Panc1 (cell line): Measurements from ENCODE around the gene EPHB1. TPM values are rescaled to one million over a fixed set of nuclear protein-coding genes. Genes with fewer than 3 reads are reported as not detected.
"Not testable (repeated sequence)": the region's sequence is repeated elsewhere in the genome, so short reads cannot be mapped to it uniquely, and the experiment has no call there.

Source experiments
- ATAC-seq: fragments of 200-7000 bp; cut with Tn5 transposase; 2 replicates; pipeline ENCODE4 v1.9.1; 2020; ENCODE audit warnings: mild to moderate bottlenecking, moderate library complexity
- BruUV-seq: library from RNA; stranded (reverse); fragments of 400-500 nt; replicated peaks from 2 replicates; lab custom pipeline; 2021; lab: Mats Ljungman, UMichigan
- CTCF ChIA-PET: fragments of 300-600 bp; sonication (Branson Sonifier 250); formaldehyde crosslinking; loops from one replicate; lab custom pipeline; 2022; ENCODE audit warnings: antibody characterized with exemption; lab: Charles Lee
- POLR2A ChIA-PET: fragments of 300-600 bp; sonication (Branson Sonifier 250); formaldehyde crosslinking; loops from one replicate; lab custom pipeline; 2022; ENCODE audit warnings: antibody characterized with exemption; lab: Charles Lee
- DNase-seq: peaks from one replicate; pipeline ENCODE4 v3.0.0-alpha.2; 2010; ENCODE audit warnings: low read depth, low spot score
- H3K27ac ChIP-seq: 2 replicates; pipeline ENCODE4 v1.5.1; 2011; ENCODE audit warnings: mild to moderate bottlenecking, low read length, inconsistent platforms
- H3K27me3 ChIP-seq: fragments of 200-500 bp; sonication (Bioruptor generic); 2 replicates; pipeline ENCODE4 v1.6.0; 2014; ENCODE audit warnings: low read length, inconsistent platforms; ENCODE audit not compliant: control insufficient read depth, insufficient read depth
- H3K36me3 ChIP-seq: fragments of 200-500 bp; sonication (Bioruptor generic); 2 replicates; pipeline ENCODE4 v1.5.1; 2014; ENCODE audit warnings: inconsistent platforms, mild to moderate bottlenecking, low read length, moderate library complexity; ENCODE audit not compliant: control insufficient read depth, insufficient read depth
- H3K4me1 ChIP-seq: 2 replicates; pipeline ENCODE4 v1.5.1; 2011; ENCODE audit warnings: inconsistent platforms, mild to moderate bottlenecking, low read length, moderate library complexity; ENCODE audit not compliant: control insufficient read depth, insufficient read depth
- H3K4me3 ChIP-seq, 2 experiments: 2 replicates each; pipeline ENCODE4 v1.5.1; 2011 to 2012; ENCODE audit warnings: low read depth in 2 of 2, low read length in 2 of 2, mild to moderate bottlenecking in 2 of 2, inconsistent platforms in 1 of 2, moderate library complexity in 1 of 2
- H3K9me3 ChIP-seq: fragments of 200-500 bp; sonication (Bioruptor generic); 2 replicates; pipeline ENCODE4 v1.5.1; 2014; ENCODE audit warnings: low read depth, mild to moderate bottlenecking, inconsistent platforms, low read length, moderate library complexity; ENCODE audit not compliant: control insufficient read depth, insufficient read depth
- CTCF ChIP-seq: fragments of 450-650 bp; IDR thresholded peaks from 2 replicates; pipeline ENCODE4 v1.5.1; 2017; ENCODE audit warnings: mild to moderate bottlenecking
- POLR2AphosphoS5 ChIP-seq: IDR thresholded peaks from 2 replicates; pipeline ENCODE4 v1.6.1; 2012; ENCODE audit warnings: mild to moderate bottlenecking, low read depth, low read length, moderate library complexity
- REST ChIP-seq, 2 experiments: IDR thresholded peaks; 2 replicates each; pipeline ENCODE4 v1.6.1; 2011 to 2012; ENCODE audit warnings: low read depth in 2 of 2, control low read depth in 1 of 2, low read length in 1 of 2, mild to moderate bottlenecking in 1 of 2, moderate library complexity in 1 of 2; ENCODE audit not compliant: insufficient read depth in 1 of 2
- SIN3A ChIP-seq: IDR thresholded peaks from 2 replicates; pipeline ENCODE4 v1.6.1; 2012; ENCODE audit warnings: low read depth, mild to moderate bottlenecking, low read length, moderate library complexity, borderline replicate concordance; ENCODE audit not compliant: insufficient read depth
- TCF7L2 ChIP-seq: IDR thresholded peaks from 2 replicates; pipeline ENCODE4 v1.6.1; 2011; ENCODE audit warnings: mild to moderate bottlenecking, low read depth, low read length, inconsistent platforms
- in situ Hi-C: cut with HindIII; loops from 2 replicates; pipeline ENCODE4 v1.10.0; 2016; ENCODE audit warnings: low sequenced_read_pairs, low pct_unique_long_range_greater_than_20kb
- intact Hi-C: fragments of 100-400 bp; cut with micrococcal nuclease; formaldehyde crosslinking; loops from one replicate; pipeline ENCODE4 v1.10.0; 2022; ENCODE audit not compliant: unreplicated experiment
- total RNA-seq: library from RNA; stranded (reverse); gene quantifications from one replicate; pipeline ENCODE4 v1.2.1, GENCODE V29; 2021; ENCODE audit not compliant: unreplicated experiment

The EPHB1 gene
- total RNA-seq, 1 experiment from 2014 or later = 0.46 TPM

DNA sequence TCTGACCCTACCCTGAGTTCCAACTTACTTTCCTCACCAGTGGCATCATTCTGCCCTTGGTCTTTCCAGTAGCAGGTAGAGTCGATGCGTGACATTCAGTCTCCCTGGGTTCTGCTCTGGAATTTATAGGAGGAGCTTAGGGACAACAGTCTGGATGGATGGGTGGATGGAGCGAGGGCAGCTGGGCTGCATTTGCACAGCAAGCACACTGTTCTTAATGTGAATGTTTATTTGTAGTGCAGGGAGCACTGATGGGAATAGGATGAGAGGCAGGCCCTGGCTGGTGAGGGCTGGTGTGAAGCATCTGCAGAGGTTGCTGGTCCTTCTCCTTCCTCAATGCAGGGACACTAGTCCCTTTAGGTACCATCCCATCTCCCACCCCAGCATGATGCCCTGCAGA is 176.2 kb downstream of the EPHB1 start:
- no peak for ATAC-seq
- DNase-seq = no peak
- no TSS peak for BruUV-seq
- H3K27ac ChIP-seq = no peak overlapping the region
- intact Hi-C loops = no loop called here
- ChIA-PET POLR2A (no interaction called here), CTCF (no interaction called here)
- TF ChIP-seq TCF7L2 (no peak), SIN3A (no peak)
- no peak overlapping the region for H3K4me3 ChIP-seq
- in situ Hi-C loops = no loop called here
- H3K27me3 ChIP-seq = no peaks in the 10 kb centered on the region
- no peaks in the 10 kb centered on the region for H3K36me3 ChIP-seq
- H3K9me3 ChIP-seq = no peaks in the 10 kb centered on the region
- no peaks in the 10 kb centered on the region for H3K4me1 ChIP-seq

DNA sequence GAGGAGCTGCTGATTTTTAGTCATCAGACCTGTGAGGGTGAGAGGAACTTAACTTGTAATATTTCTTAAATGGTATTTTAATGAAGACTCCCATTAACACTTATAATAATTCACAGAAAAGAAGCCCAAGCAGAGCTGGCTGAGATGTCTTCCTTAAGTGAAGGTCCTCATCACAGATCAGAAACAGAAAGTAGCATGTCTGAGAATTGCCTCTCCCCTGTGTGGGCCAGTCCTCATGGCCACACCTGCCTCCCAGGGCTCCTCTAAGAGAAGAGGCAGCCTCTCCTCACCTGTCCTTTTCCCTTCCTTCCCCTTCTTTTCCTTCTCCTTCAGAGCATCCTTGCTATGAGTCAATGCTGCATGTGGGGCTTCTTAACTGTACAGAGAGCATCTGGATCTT is 176.8 kb downstream of the EPHB1 start:
- DNase-seq, in situ Hi-C loops, H3K36me3 ChIP-seq, H3K9me3 ChIP-seq, H3K4me1 ChIP-seq, intact Hi-C loops, ATAC-seq, POLR2A ChIA-PET, H3K4me3 ChIP-seq, CTCF ChIA-PET, H3K27me3 ChIP-seq, H3K27ac ChIP-seq, BruUV-seq: not testable (repeated sequence)

DNA sequence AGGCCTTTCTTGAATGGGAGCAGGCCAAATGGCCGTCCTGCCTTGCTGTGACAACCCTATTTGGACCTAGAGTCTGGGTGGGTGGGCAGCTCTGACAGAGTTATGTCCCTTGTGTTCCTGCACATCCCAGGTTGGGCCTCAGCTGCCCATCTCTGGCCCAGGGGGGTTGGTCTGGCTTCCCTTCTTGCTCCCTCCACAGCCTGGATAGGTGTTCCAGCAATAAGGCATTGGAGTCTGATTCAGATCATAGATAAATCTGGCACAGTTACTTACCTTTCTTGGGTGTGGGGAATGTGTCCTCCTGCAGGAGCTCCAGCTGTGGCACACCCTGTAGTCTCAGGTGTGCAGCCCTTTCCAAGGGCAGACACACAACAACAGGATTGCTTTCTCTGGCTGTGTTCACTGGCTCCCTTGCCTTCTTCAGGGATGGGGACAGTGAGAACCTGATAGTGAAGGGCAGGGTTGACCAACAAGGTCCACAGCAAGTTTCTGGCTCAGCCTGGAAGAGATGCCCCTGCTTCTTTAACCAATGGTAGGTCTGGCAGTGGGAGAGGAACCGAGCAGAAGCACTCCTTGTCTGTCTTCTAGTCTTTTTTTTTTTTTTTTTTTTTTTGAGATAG is 177.9 kb downstream of the EPHB1 start:
- intact Hi-C loops = no loop called here
- H3K27me3 ChIP-seq = no peaks in the 10 kb centered on the region
- ChIA-PET CTCF (no interaction called here), POLR2A (no interaction called here)
- no peak for ATAC-seq
- no peaks in the 10 kb centered on the region for H3K4me1 ChIP-seq
- BruUV-seq = no TSS peak
- no peak for DNase-seq
- H3K36me3 ChIP-seq = no peaks in the 10 kb centered on the region
- no peaks in the 10 kb centered on the region for H3K9me3 ChIP-seq
- TF ChIP-seq CTCF (no peak), SIN3A (no peak), REST (IDR thresholded peaks at IDR 0.05; ENCODE audit: insufficient read depth in 1 of 2, low read depth in 2 of 2, low read length in 1 of 2) (no peak), POLR2AphosphoS5 (no peak), TCF7L2 (no peak)
- H3K4me3 ChIP-seq = no peak overlapping the region
- in situ Hi-C loops = no loop called here
- H3K27ac ChIP-seq = no peak overlapping the region
